SU-DHL-6 (cell line): Measurements from ENCODE around the gene ABCA13.

Source experiments
- CTCF ChIP-seq: fragments of 200-600 bp; sonication (generic); IDR thresholded peaks from one replicate; pipeline ENCODE4 v1.5.1; 2017; ENCODE audit warnings: antibody characterized with exemption, mild to moderate bottlenecking, low read length, moderate library complexity; ENCODE audit not compliant: insufficient read depth, poor library complexity, severe bottlenecking
- EZH2phosphoT487 ChIP-seq: fragments of 200-600 bp; sonication (generic), shearing (Covaris generic); conservative IDR thresholded peaks from 2 replicates; pipeline ENCODE4 v1.6.1; 2018; ENCODE audit warnings: mild to moderate bottlenecking, antibody characterized with exemption, low read length, moderate library complexity, mixed read lengths

- no peak for TF ChIP-seq CTCF
- no peak for TF ChIP-seq EZH2phosphoT487
Measured at GRCh38 chr7:48634116-48634632, 462.9 kb downstream of the ABCA13 start.
